A549 treated with AZD9567 at 1 μM for 4 hours (cell line): ENCODE measurements around the gene MEAK7. TPM values are rescaled to one million over a fixed set of nuclear protein-coding genes. Genes with fewer than 3 reads are reported as not detected.

Experiments
- total RNA-seq: library from RNA; stranded (reverse); fragments of 200-300 nt; extraction: Qiagen RNA extraction; gene quantifications from 5 replicates; pipeline ENCODE4 v1.2.3, GENCODE V29; 2022; ENCODE audit not compliant: insufficient read depth

Gene MEAK7
- 43.3 to 69.6 TPM (median 48.0 TPM) in 5 replicates for total RNA-seq

GRCh38 chr16:84504420-84505248 is at the start of gene MEAK7:
MEAK7 (minus strand) TSS chr16:84504659; CDS start chr16:84498086, 6,573 bp downstream.

Other genes with a start within 250 kb of the MEAK7 start
- gene WFDC1, start 209.8 kb downstream of the MEAK7 start, total RNA-seq: not detected in 5 replicates
- gene ATP2C2, start 136.1 kb downstream of the MEAK7 start, total RNA-seq: 0.07 to 0.46 TPM (median 0.13 TPM) in 3 of 5 replicates, not detected in the others
- 413 to 553 TPM (median 475 TPM) in 5 replicates for gene COTL1, start 113.4 kb upstream of the MEAK7 start, total RNA-seq
- gene KLHL36, start 143.9 kb upstream of the MEAK7 start, total RNA-seq: 16.7 to 24.4 TPM (median 23.0 TPM) in 5 replicates
- 70.3 to 86.4 TPM (median 81.9 TPM) in 5 replicates for gene USP10, start 195.3 kb upstream of the MEAK7 start, total RNA-seq